ENCODE results near the gene GRAMD1C.

GRAMD1C gene

GRCh38 chr3:113948015-113948917 is 109.7 kb downstream of the GRAMD1C start:
- TF ChIP-seq CTCF (conservative IDR thresholded peaks at IDR 0.05; ENCODE audit: low read length) = no peak
- H3K4me3 ChIP-seq (ENCODE audit: low read length) = peak overlapping the region; percentile 69
- no peak for DNase-seq (ENCODE audit: low read depth)

GRCh38 chr3:113952921-113953320 is 114.3 kb downstream of the GRAMD1C start:
- H3K4me3 ChIP-seq (ENCODE audit: low read length) = no peak overlapping the region
- DNase-seq (ENCODE audit: low read depth) = peak; percentile 41
- TF ChIP-seq CTCF (conservative IDR thresholded peaks at IDR 0.05; ENCODE audit: low read length) = no peak

- H3K4me3 ChIP-seq (ENCODE audit: low read length) = no peak overlapping the region
- DNase-seq (ENCODE audit: low read depth) = peak; percentile 23
- no peak for TF ChIP-seq CTCF (conservative IDR thresholded peaks at IDR 0.05; ENCODE audit: low read length)
Observed at GRCh38 chr3:113953677-113954076, 115.1 kb downstream of the GRAMD1C start.

- no peak for TF ChIP-seq CTCF (conservative IDR thresholded peaks at IDR 0.05; ENCODE audit: low read length)
- H3K4me3 ChIP-seq (ENCODE audit: low read length) = no peak overlapping the region
- DNase-seq (ENCODE audit: low read depth) = no peak
Observed at GRCh38 chr3:113954091-113954685, 115.6 kb downstream of the GRAMD1C start.

GRCh38 chr3:113963879-113964278 is 125.3 kb downstream of the GRAMD1C start:
- TF ChIP-seq CTCF (conservative IDR thresholded peaks at IDR 0.05; ENCODE audit: low read length) = no peak
- no peak overlapping the region for H3K4me3 ChIP-seq (ENCODE audit: low read length)
- DNase-seq (ENCODE audit: low read depth) = no peak

- no peak for TF ChIP-seq CTCF (conservative IDR thresholded peaks at IDR 0.05; ENCODE audit: low read length)
- H3K4me3 ChIP-seq (ENCODE audit: low read length) = no peak overlapping the region
- DNase-seq (ENCODE audit: low read depth) = no peak
Observed at GRCh38 chr3:113966172-113966571, 127.6 kb downstream of the GRAMD1C start.

GRCh38 chr3:113968986-113969385 is 130.4 kb downstream of the GRAMD1C start:
- no peak for TF ChIP-seq CTCF (conservative IDR thresholded peaks at IDR 0.05; ENCODE audit: low read length)
- no peak overlapping the region for H3K4me3 ChIP-seq (ENCODE audit: low read length)
- DNase-seq (ENCODE audit: low read depth) = peak; percentile 82
